ENCODE data around the gene HOXA10. TPM values are rescaled to one million over a fixed set of nuclear protein-coding genes. Genes with fewer than 3 reads are reported as not detected.

Gene HOXA10
- total RNA-seq, 1 donor from 2014 or later, result not detected

DNA sequence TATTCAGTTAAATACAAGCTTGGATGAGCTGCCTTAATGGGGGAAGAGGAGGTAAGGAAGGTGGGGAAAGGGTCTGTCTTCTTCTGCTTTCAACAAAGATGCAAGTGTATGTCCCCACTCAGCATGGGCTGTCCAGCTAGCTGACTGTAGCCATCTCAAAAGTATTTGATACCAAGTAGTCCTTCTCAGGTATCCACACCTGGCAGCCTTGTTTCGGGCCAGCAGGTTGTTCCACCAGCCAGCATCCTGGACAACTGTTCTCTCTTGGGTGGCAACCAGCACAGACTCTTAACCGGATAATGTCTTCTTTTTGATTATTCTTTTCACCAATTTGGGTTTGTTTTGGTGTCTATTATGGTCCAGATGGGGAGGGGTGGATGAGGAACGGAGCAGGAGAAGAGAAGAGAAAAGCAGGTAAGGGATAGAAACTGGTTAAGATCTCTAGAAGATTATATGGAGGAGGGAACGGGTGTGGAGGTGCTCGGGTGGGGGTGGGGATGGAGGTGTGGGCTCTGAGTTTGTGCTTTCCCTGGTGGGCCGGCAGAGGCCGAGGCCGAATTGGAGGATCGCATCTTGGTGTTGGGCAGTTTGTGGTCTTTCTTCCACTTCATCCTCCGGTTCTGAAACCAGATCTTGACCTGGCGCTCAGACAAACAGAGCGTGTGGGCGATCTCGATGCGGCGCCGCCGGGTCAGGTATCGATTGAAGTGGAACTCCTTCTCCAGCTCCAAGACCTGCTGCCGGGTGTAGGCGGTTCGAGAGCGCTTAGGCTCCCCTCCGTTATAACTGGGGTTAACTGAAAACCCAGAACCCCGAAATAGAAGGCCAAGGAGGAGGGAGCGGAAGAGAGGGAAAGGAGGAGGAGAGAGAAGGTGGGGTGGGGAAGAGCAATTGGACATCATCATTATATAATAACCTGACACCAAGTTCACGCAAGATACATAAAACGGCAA, 45.1 kb downstream of the HOXA10 start:
- DNase-seq, result no peak

DNA sequence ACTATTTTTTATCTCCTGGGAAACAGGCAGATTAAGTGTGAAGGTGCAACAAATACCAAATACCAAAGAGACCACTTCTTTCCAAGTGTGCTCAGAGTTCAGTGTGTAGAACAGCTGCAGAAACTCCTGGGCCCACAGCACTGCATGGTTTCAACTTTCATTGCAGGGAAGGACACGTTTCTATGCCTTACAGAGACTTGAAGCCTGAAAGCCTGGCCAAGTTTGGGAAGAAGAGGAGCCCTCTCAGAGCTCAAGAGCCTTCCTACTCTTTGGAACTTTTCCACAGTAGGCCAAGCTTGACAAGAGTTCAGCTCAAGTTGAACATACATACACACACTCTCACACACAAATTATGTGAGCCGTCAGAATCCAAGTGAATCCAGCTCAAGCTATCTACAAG, 46.1 kb downstream of the HOXA10 start:
- DNase-seq, result no peak

GRCh38 chr7:27126596-27127327, 47.4 kb downstream of the HOXA10 start:
- no peak for DNase-seq

DNA sequence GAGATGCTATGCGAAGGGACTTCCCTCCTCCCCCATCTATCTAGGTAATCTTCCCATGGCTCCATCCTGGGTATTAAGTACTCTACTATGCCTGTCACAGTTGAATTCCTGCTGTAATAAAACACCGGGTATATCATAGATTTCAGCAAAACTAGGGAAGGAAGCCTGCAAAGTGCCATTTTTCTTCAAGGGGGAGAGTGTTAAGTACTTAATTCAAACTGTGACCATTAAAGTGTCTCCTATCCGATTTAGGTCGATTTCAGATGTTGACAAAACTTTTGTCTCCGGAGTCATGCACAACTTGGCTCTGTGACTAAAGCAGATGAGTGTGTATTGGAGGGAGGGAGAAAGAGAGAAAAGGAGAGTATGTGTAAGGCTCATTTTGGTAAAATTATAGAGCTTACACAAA, 48.1 kb downstream of the HOXA10 start:
- no peak for DNase-seq

- DNase-seq, result no peak
These were observed 49.0 kb downstream of the HOXA10 start for GRCh38 chr7:27124902-27125689.

GRCh38 chr7:27124096-27124901, 49.8 kb downstream of the HOXA10 start:
- no peak for DNase-seq

GRCh38 chr7:27123477-27124053, 50.6 kb downstream of the HOXA10 start:
- DNase-seq, result no peak

- no peak for DNase-seq
These were observed 51.1 kb downstream of the HOXA10 start for GRCh38 chr7:27123007-27123476.

DNA sequence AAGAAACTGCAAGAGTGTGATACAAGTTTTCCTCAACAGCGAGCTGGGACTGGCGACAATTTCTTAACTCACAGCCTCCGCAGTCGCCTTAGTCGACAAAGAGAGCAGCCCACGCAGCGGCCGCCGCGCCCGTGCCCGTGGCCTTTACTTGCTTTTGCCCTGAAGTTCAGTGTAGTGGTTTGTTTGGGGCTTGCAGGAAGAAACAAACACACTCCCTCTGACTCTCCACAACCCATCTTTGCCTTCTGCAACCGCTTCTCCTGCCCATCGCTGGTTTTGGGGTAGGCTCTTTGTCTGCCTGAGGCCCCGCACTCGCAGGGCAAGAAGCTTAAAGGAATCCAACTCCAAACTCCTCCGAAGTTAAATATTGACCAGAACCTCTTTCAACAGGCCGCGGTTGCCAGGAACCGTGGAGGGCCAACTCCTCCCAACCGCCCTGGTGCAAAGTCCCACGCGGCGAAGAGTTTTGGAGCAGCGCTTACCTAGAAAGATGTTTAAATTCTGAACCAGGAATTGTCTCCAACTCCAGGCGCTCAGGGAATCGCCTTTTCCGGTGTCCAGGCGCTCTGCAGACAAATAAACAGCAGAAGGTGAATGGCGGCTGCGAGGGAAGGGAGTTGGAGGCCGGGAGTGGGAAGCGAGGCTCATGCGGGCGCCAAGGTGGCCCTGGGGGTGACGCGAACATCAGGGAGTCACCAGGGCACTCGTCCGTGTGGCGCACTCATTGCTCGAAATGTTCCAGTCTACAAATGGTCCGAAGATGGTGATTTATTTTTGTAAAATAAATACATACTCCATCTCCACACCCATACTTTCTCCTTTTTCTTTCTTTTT, 51.8 kb downstream of the HOXA10 start:
- no peak for DNase-seq

DNA sequence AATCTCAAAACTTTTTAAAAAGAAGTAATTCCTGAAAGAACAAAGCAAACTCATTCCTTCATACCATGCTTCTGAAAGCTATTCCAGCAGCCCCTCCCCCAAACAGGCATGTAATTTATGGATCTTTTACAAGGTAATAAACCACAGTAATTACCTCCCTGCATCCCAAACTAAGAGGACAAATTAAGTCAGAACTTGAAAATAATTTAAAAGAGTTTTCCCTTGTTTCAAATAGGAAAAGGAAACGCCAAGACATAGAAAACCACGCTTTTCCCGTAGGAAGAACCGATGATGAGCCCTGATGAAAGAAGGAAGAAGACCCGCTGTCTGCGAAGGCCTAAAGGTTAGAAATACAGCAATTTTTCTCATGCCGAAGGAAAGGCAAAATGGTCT, 52.4 kb downstream of the HOXA10 start:
- DNase-seq, result no peak

Small RNAs within 50 kb of the gene (small RNA-seq; reads per million reads assigned to genes)
- gene AC004080.5 (not detected), gene RF02140 (not detected), gene RF02141 (not detected)

Other genes starting within 250 kb of the HOXA10 start
- not detected for gene HOXA1, start 78.3 kb downstream of the HOXA10 start, total RNA-seq
- gene HOXA2, start 71.6 kb downstream of the HOXA10 start, total RNA-seq, result not detected
- gene HOXA4, start 43.6 kb downstream of the HOXA10 start, total RNA-seq, result not detected
- not detected for gene HOXA5, start 30.6 kb downstream of the HOXA10 start, total RNA-seq
- gene HOXA6, start 26.5 kb downstream of the HOXA10 start, total RNA-seq, result not detected
- not detected for gene HOXA3, start 21.7 kb downstream of the HOXA10 start, total RNA-seq
- gene HOXA7, start 17.6 kb downstream of the HOXA10 start, total RNA-seq, result not detected
- not detected for gene HOXA9, start 8.8 kb downstream of the HOXA10 start, total RNA-seq
- gene HOXA11, start 10.9 kb upstream of the HOXA10 start, total RNA-seq, result not detected
- not detected for gene HOXA13, start 25.8 kb upstream of the HOXA10 start, total RNA-seq
- not detected for gene EVX1, start 68.5 kb upstream of the HOXA10 start, total RNA-seq

Measured in occipital lobe (tissue), 3 donors.